K562 (cell line): ENCODE data around the gene CRYBG2. TPM values are rescaled to one million over a fixed set of nuclear protein-coding genes. Genes with fewer than 3 reads are reported as not detected.

Experiments
- ATF2 ChIP-seq: sonication (generic); formaldehyde crosslinking; IDR thresholded peaks from 2 replicates; pipeline ENCODE4 v1.8.1; 2022; ENCODE audit warnings: missing genetic modification reagents
- BCL6 ChIP-seq: fragments of 250-450 bp; sonication (Bioruptor Pico); IDR thresholded peaks from 2 replicates; pipeline ENCODE4 v1.4.0; 2020
- KAT8 ChIP-seq: fragments of 450-650 bp; IDR thresholded peaks from 2 replicates; pipeline ENCODE4 v1.6.1; 2016; ENCODE audit warnings: low read depth, mild to moderate bottlenecking
- KLF16 ChIP-seq: IDR thresholded peaks from 2 replicates; pipeline ENCODE4 v1.6.1; 2016; ENCODE audit warnings: antibody characterized with exemption
- SREBF2 ChIP-seq: sonication (generic); formaldehyde crosslinking; IDR thresholded peaks from 2 replicates; pipeline ENCODE4 v1.4.0; 2020; ENCODE audit warnings: mild to moderate bottlenecking, missing genetic modification reagents
- ZNF318 ChIP-seq, 2 experiments: fragments of 450-650 bp; IDR thresholded peaks; 2 replicates each; pipeline ENCODE4 v1.6.1; 2016; ENCODE audit warnings: mild to moderate bottlenecking in 2 of 2, borderline replicate concordance in 1 of 2, low read depth in 1 of 2, moderate library complexity in 1 of 2
- ZNF740 ChIP-seq, 3 experiments: fragments of 200-800 bp in 1 of 3; sonication (Bioruptor generic) in 1 of 3; sonication (generic) in 1 of 3; formaldehyde crosslinking in 1 of 3; IDR thresholded peaks; 2 replicates each; pipeline versions ENCODE4 v1.6.1 to v1.8.0; 2016 to 2022; ENCODE audit warnings: mild to moderate bottlenecking in 2 of 3, missing compliant biosample characterization in 2 of 3, missing genetic modification characterization in 2 of 3, missing genetic modification reagents in 1 of 3
- polyA plus RNA-seq, 8 experiments: library from polyadenylated mRNA; depleted of rRNA in 4 of 8; stranded (reverse) in 5 of 8; unstranded in 3 of 8; fragments of >200 nt; fragmentation: Nextera tagmentation in 2 of 8; fragmentation: Illumina TruSeq in 1 of 8; extraction: Ambion mirVana in 2 of 8; extraction: Trizol in 1 of 8; gene quantifications; 2 replicates each; pipeline versions ENCODE4 v1.2.1 to v1.2.3, GENCODE V29; 2011 to 2014; ENCODE audit warnings: inconsistent platforms in 1 of 8, missing spikeins in 1 of 8
- total RNA-seq, 7 experiments: library from RNA; depleted of rRNA in 6 of 7; stranded (reverse); fragments of >200 nt in 6 of 7; fragmentation: Illumina TruSeq in 2 of 7; extraction: Trizol in 2 of 7; gene quantifications; 2 replicates each; pipeline versions ENCODE4 v1.2.1 to v1.2.3, GENCODE V29; 2011 to 2021; ENCODE audit warnings: low replicate concordance in 1 of 7
- TF ChIP-seq, protein P1 (sequence below), 2 experiments: fragments of 450-650 bp; IDR thresholded peaks; 2 replicates each; pipeline ENCODE4 v1.6.1; 2016
- TF ChIP-seq, protein P2 (sequence below): fragments of 450-650 bp; IDR thresholded peaks from 2 replicates; pipeline ENCODE4 v1.6.1; 2017; ENCODE audit warnings: mild to moderate bottlenecking, moderate library complexity

Gene CRYBG2
- total and polyA plus RNA-seq, 9 of the 15 experiments (the other 6 are each of a cell fraction or from before 2014, with no cell fraction given) = 0.39 to 8.5 (median 3.7) TPM

DNA sequence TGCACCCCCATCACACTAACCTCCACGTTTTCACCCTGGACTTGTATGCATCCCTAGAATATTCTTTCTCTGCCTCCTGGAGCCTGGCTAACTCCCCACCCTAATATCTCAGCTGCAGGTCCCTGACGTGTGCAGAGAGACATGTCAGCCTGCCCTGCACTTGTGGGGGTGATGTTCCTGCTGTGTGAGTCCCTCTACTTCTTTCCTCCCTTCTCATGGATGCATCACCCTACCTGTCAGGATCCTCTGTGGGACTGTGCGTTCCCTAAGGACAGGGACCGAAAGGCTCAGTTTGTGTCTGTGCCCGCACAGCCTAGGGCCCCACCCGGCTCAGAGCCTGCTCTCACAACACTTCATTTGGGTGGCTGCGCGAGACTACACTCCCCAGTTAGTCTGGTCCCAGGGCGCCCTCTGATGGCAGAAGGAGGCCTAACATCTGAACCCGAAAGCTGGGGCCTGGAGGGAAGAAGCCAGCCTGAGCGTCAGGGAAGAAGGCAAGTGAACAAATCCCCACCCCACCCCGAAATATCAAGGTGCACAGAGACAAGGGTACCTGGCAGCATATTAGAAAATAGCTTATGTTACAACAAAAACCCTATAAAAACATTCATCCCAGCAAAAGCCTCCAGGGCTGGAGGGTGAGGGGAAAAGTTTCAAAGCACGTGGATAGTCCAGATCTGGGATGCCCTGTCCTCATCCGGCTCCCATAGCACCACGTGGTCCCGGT is 32.5 kb downstream of the CRYBG2 start (continued):
- TF ChIP-seq ZNF318 (IDR thresholded peaks at IDR 0.05; ENCODE audit: borderline replicate concordance in 1 of 2, low read depth in 1 of 2) = no peak
- no peak for TF ChIP-seq BCL6
- no peak for TF ChIP-seq KAT8
- TF ChIP-seq KLF16 = peak; percentile 27; the same call in 1 of the 2 replicates
- TF ChIP-seq, protein P1, sequence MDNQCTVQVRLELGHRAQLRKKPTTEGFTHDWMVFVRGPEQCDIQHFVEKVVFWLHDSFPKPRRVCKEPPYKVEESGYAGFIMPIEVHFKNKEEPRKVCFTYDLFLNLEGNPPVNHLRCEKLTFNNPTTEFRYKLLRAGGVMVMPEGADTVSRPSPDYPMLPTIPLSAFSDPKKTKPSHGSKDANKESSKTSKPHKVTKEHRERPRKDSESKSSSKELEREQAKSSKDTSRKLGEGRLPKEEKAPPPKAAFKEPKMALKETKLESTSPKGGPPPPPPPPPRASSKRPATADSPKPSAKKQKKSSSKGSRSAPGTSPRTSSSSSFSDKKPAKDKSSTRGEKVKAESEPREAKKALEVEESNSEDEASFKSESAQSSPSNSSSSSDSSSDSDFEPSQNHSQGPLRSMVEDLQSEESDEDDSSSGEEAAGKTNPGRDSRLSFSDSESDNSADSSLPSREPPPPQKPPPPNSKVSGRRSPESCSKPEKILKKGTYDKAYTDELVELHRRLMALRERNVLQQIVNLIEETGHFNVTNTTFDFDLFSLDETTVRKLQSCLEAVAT (IDR thresholded peaks at IDR 0.05) = no peak
- TF ChIP-seq, protein P2, sequence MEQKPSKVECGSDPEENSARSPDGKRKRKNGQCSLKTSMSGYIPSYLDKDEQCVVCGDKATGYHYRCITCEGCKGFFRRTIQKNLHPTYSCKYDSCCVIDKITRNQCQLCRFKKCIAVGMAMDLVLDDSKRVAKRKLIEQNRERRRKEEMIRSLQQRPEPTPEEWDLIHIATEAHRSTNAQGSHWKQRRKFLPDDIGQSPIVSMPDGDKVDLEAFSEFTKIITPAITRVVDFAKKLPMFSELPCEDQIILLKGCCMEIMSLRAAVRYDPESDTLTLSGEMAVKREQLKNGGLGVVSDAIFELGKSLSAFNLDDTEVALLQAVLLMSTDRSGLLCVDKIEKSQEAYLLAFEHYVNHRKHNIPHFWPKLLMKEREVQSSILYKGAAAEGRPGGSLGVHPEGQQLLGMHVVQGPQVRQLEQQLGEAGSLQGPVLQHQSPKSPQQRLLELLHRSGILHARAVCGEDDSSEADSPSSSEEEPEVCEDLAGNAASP = no peak
- no peak for TF ChIP-seq SREBF2 (CRISPR knock-in tag)
- TF ChIP-seq ATF2 (CRISPR knock-in tag) = no peak
- peak; percentile 76; the same call in 1 of the 2 replicates for TF ChIP-seq ZNF740 (CRISPR knock-in tag; IDR thresholded peaks at IDR 0.05)
- peak in 1 of 2 experiments; percentile 66; a peak in 1 of 4 replicates for TF ChIP-seq ZNF740 (tag; IDR thresholded peaks at IDR 0.05)
